ENCODE data around the gene BAD.

BAD gene

DNA sequence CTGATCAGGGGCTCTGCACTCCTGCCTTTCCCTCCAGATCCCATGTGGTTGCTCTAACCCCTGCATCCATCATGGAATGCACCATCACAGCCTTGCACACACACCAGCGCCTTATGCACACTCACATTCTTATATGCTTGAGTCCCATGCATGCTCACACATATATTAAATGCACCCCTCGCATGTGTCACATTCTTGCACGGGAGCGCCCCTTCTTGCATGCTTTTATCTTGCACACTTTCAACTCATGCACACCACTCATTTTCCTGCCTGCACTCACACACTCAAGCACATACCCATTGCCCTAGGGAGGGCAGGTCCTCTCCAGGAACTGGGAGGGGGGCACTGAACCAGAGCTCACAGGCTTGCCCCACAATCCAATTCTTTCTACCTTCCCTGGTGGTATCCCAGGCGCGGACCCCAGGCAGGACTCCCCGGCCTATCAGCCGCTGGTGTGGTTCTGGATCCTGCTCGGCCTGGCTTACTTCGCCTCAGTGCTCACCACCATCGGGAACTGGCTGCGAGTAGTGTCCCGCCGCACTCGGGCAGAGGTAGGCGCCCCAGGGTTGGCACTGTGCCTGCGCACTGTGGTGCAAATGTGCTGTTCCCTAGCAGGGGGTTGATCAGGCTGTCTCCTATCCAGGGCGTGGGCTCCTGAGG is 13.4 kb upstream of the BAD start:
- TF ChIP-seq, protein P1, sequence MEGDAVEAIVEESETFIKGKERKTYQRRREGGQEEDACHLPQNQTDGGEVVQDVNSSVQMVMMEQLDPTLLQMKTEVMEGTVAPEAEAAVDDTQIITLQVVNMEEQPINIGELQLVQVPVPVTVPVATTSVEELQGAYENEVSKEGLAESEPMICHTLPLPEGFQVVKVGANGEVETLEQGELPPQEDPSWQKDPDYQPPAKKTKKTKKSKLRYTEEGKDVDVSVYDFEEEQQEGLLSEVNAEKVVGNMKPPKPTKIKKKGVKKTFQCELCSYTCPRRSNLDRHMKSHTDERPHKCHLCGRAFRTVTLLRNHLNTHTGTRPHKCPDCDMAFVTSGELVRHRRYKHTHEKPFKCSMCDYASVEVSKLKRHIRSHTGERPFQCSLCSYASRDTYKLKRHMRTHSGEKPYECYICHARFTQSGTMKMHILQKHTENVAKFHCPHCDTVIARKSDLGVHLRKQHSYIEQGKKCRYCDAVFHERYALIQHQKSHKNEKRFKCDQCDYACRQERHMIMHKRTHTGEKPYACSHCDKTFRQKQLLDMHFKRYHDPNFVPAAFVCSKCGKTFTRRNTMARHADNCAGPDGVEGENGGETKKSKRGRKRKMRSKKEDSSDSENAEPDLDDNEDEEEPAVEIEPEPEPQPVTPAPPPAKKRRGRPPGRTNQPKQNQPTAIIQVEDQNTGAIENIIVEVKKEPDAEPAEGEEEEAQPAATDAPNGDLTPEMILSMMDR (IDR thresholded peaks at IDR 0.05; ENCODE audit: low read depth, low read length), result no peak
- no peak for DNase-seq (ENCODE audit: extremely low read depth, low read depth)

DNA sequence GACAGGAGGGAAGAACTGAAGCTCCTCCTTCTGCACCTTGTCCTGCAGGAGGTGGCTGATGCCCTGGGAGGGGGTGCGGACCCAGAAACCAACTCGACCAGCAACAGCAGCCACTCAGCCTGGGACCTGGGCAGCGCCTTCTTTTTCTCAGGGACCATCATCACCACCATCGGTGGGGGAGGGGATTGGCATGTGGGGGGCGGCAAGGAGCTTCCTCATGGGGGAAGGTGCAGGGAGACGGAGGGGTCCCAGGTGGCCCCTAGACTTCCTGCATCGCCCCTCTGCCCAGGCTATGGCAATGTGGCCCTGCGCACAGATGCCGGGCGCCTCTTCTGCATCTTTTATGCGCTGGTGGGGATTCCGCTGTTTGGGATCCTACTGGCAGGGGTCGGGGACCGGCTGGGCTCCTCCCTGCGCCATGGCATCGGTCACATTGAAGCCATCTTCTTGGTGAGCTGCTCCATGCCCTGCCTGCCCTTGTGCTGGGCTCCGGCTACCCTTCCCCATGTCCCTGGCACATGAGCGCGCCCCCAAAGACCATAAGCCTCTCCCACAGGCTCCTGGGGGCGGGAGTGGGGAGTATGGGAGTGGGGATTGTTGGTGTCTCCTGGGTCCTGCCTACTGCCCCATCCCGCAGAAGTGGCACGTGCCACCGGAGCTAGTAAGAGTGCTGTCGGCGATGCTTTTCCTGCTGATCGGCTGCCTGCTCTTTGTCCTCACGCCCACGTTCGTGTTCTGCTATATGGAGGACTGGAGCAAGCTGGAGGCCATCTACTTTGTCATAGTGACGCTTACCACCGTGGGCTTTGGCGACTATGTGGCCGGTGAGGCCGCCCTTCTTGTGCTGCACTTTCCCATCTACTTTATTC is 12.6 kb upstream of the BAD start:
- TF ChIP-seq, protein P1 (IDR thresholded peaks at IDR 0.05; ENCODE audit: low read depth, low read length), result no peak
- no peak for DNase-seq (ENCODE audit: extremely low read depth, low read depth)

DNA sequence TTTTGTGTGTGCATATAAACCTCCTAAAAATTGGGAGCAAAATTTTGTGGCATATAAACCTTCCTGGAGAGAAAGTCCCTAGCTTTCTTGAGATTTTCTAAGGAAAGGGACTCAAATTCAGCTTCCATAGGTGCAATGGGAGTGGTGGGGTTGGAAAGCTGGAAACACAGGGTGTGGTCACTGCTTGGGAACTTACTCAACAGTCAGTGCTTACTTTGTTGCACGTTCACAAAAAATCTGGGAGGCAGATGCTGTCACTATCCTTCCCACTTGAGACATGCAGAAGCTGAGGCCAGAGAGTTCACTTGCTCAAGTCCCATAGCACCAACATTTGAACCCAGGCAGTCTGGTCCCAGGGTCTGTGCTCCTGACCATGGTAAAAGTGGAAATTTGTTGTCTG is 11.8 kb upstream of the BAD start:
- TF ChIP-seq, protein P1 (IDR thresholded peaks at IDR 0.05; ENCODE audit: low read depth, low read length), result no peak
- DNase-seq (ENCODE audit: extremely low read depth, low read depth), result no peak

DNA sequence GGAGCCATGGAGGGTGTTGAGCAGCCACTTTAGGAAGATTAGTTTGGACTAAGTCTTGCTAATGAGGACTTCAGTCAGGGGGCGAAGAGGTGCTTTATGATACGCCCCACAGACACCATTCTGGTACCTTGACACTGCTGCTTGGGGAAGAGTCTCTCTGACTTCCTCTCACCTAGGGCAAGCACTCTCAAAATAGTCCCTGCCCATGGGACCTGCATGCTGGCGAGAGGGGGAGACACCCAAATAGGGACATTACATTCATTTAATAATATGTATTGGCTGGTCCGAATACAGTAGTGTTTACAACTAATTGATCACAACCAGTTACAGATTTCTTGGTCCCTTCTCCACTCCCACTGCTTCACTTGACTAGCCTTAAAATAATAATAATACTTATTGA is 11.3 kb upstream of the BAD start:
- TF ChIP-seq, protein P1 (IDR thresholded peaks at IDR 0.05; ENCODE audit: low read depth, low read length), result no peak
- no peak for DNase-seq (ENCODE audit: extremely low read depth, low read depth)

DNA sequence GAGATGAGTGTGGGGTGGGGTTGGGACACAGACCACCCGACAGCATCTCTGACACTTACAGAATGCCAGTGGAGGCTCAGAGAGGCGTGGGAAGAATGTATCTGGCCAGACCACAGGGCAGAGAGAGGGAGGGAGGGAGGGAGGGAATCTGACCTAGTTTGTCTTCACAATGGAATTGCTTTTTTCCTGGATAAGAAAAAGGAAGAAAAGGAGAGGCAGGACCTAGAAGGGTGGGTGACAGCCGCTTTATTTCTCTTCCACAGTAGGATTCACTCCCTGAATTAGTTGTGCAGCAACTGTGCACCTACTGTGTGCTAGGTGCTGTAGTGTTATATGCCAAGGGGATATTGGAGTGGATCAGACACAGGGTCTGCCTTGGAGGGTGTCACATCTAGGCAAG is 10.3 kb upstream of the BAD start:
- TF ChIP-seq, protein P1 (IDR thresholded peaks at IDR 0.05; ENCODE audit: low read depth, low read length), result no peak
- no peak for DNase-seq (ENCODE audit: extremely low read depth, low read depth)

DNA sequence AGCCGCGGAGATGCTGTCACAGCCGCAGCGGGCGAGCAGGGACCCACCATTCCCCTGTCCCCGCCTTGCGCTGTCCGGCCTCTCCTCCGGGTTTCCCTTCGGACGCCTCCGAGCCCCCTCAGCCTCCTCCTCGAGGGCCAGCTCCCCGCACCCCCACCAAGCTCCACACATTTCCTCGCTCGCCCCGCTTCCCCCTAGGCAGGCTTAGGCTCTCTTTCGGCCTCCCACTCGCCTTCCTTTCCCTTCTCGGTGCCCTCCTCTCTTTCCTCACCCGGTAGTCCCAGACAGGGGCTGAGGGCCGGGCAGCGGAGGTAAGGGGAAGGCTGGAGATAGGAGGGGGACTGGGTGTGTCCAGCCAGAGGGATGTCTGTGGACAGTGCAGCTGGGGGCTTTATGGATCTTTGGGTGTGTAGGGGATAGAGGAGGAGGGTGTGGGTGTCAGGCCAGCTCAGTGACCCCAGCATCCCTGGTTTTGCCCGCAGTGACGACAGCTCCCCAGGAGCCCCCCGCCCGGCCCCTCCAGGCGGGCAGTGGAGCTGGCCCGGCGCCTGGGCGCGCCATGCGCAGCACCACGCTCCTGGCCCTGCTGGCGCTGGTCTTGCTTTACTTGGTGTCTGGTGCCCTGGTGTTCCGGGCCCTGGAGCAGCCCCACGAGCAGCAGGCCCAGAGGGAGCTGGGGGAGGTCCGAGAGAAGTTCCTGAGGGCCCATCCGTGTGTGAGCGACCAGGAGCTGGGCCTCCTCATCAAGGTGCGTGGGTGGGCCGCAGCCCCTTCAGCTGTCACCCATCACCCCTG is 8.2 kb upstream of the BAD start:
- no peak for DNase-seq (ENCODE audit: extremely low read depth, low read depth)
- TF ChIP-seq, protein P1 (IDR thresholded peaks at IDR 0.05; ENCODE audit: low read depth, low read length), result no peak
